Activated CD8-positive, alpha-beta memory T cell treated with anti-CD3 and anti-CD28 coated beads, Interleukin-2, amount 50 U/mL, for 1 hour (primary cell): ENCODE results near the gene RIOK3.
"Not testable (repeated sequence)": the region's sequence is repeated elsewhere in the genome, so short reads cannot be mapped to it uniquely, and the experiment has no call there.

Source experiments
- DNase-seq: peaks from one replicate; pipeline ENCODE4 v3.0.0-alpha.2; 2020; ENCODE audit errors: extremely low read depth

Gene RIOK3

GRCh38 chr18:23451491-23451890 is 1.6 kb upstream of the RIOK3 start:
- no peak for DNase-seq

- no peak for DNase-seq
These were observed 750 bp upstream of the RIOK3 start for GRCh38 chr18:23452347-23452727.

GRCh38 chr18:23453680-23454058 is 582 bp downstream of the RIOK3 start:
- DNase-seq = no peak

- no peak for DNase-seq
These were observed 3.7 kb downstream of the RIOK3 start for GRCh38 chr18:23456835-23457234.

GRCh38 chr18:23458830-23459529 is 5.9 kb downstream of the RIOK3 start:
- DNase-seq = no peak

GRCh38 chr18:23459530-23459921 is 6.4 kb downstream of the RIOK3 start:
- no peak for DNase-seq

GRCh38 chr18:23460285-23461273 is 7.5 kb downstream of the RIOK3 start:
- no peak for DNase-seq

- DNase-seq = no peak
These were observed 9.8 kb downstream of the RIOK3 start for GRCh38 chr18:23462876-23463275.

GRCh38 chr18:23468753-23469459 is 15.8 kb downstream of the RIOK3 start:
- no peak for DNase-seq

GRCh38 chr18:23470620-23471387 is 17.7 kb downstream of the RIOK3 start:
- DNase-seq = no peak

GRCh38 chr18:23471486-23471885 is 18.4 kb downstream of the RIOK3 start:
- no peak for DNase-seq

GRCh38 chr18:23479829-23480505 is 26.9 kb downstream of the RIOK3 start:
- DNase-seq = no peak

GRCh38 chr18:23484561-23485182 is 31.6 kb downstream of the RIOK3 start:
- DNase-seq = no peak

- DNase-seq = no peak
These were observed 32.3 kb downstream of the RIOK3 start for GRCh38 chr18:23485386-23485785.

GRCh38 chr18:23487738-23488570 is 34.9 kb downstream of the RIOK3 start:
- no peak for DNase-seq

- not testable (repeated sequence) for DNase-seq
These were observed 36.5 kb downstream of the RIOK3 start for GRCh38 chr18:23489586-23489985.

- no peak for DNase-seq
These were observed 40.6 kb downstream of the RIOK3 start for GRCh38 chr18:23493654-23494053.

GRCh38 chr18:23494992-23495391 is 41.9 kb downstream of the RIOK3 start:
- no peak for DNase-seq

GRCh38 chr18:23495723-23496440 is 42.8 kb downstream of the RIOK3 start:
- DNase-seq = no peak
